SW 1271 (cell line): ENCODE data around the gene ERG.

Experiments used
- DNase-seq, 2 experiments: peaks; one replicate each; lab custom pipeline; 2025; lab: John Stamatoyannopoulos, UW

Gene ERG

DNA sequence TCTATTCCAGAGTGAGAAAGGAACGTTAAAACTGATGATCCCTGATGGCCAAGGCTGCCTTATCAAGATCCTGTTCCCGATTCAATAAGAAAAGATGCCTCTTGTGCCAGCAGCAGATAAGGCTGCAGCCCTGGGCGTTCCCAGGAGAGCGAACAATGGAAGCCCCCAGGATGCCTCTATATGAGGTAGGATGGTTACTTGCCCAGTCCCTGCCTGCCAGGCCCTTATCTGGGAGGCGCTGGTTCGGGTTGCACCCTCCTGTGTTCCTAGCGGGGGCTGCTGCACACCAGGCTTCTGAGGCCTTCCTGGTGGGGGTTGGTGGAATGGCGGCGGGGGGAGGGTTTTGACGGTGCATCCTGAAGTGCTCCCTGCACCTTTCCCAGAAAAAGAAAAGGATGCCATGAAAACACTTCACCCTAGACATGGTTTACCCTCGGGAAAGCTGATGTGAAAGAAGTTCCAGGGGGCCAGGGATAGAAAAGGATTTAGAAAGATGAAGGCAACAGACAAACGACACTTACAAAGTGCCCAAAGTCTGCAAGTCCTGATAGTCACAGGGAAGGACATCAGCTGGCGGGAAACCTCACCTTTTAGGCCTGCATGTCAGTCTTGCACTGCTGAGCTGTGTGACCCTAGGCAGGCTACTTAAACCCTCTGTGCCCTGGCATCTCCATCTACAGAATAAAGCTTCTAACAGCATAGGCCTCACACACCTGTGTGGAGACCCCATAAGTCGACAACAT lies 141.2 kb downstream of the ERG start:
- no peak for DNase-seq

DNA sequence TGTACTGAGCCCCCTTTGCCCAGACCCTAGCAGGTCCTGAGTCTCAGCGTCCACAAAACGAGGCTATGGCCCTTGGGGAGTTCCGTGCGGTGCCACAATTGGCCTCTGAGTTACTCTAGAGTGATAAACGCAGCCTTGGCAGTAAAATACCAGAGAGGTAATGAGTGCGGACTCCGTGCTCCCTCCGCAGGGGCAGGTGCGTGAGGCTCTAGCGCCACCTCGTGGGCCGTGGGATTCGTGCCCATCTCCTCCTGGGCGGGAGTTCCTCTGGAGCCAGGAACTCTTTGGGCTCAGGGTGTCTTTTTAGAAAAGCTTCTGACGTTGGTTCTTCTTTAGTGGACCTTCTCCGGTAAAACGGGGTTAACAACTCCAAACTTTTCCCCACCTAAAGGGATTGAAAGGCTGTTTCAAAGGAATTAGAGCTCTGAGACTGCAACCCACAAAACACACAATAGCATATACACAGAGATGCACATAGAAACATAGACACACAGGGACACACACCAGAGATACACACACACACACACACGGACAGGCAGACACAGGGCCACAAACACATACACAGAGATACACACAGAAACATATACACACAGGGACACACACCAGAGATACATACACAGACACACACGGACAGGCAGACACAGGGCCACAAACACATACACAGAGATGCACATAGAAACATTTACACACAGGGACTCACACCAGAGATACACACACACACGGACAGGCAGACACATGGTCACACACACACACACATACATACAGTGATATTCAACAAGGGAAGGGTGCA lies 142.1 kb downstream of the ERG start:
- DNase-seq = peak; percentile 7 to 19

DNA sequence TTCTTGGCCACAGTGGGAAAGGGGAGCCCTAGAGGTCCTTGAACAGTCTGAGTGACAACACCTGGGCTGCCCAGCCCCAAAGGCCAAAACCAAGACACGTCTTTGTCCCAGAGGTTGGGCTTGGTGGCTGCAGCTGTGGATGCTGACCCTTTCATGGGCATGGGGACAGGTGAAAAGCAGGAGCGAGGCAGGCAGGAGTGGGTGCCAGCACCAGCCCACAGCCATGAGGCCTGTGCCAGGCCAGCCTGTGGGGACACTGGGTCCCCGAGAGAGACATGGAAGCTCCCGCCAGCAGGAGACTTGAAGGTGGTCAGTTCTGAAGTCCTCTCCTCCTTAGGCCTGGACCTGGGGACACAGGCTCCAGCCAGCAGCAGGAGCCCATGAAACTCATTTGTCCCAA lies 142.9 kb downstream of the ERG start:
- no peak for DNase-seq

DNA sequence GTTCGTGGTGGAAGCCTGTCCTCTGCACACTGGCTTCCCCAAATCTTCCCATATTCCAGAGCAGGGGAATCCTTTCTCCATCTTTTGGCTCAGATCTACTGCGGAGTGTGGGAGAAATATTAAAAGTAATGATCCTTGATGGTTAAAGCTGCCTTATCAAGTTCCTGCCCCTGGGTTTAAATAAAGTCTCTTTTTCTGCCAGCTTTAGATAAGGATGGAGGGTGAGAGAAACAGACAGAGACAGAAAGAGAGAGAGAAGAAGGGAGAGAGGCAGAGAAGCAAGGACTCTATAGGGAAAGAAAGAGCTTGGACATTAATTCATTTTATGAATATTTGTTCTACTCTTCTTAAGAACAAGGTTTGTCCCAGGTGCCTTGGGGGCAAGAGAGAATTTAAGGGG lies 143.5 kb downstream of the ERG start:
- no peak for DNase-seq

DNA sequence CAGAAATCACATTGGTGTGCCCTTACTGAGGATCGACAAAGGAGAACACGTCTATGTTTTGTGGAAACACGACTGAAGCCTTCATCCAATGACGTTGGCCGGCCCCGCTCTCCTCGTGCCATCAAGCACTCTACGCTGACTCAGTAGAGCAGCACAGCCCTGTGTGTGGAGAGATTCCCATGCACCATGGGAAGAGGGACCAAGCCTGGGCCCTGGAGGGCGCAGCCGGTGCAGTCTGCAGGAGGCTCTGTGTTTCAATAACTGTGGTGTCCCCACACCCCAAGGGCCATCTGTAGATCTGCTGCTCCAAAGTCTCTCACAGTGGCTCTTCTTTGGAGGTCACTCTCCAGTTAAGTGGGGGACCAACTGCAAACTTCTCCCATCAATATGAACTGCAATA lies 144.0 kb downstream of the ERG start:
- DNase-seq = no peak

DNA sequence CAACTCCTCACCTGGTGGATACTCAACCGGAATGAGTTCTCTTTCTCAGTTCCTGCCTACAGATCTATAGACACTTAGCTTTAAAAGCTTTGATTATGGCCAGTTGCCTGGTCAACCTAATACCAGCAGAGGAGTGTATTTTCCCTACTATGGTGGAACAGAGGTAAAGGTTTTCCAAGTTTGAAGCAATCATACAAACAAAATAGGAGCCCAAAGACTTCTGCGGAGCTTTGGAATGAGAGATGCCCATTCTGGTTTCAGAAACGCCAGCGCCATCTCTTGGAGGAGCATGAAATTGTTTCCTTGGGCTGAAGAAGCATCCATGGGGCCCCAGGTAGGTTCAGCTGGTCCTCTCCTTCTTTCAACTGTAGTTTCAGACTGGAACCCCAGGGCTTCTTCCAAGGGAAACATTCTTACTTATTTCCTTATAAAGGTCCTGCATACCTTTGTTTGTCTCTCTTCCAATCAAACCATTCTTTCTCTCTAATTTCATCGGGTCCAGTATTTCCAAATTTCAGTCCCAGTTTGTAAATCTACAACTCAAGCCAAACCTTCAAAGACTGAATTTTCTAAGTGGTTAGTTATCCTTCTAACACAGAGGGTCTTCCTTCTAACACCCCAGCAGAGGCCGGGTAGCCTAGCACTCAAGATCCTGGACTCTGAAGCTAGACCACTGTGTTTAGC lies 145.6 kb downstream of the ERG start:
- peak in 1 of 2 experiments; percentile 11 for DNase-seq

DNA sequence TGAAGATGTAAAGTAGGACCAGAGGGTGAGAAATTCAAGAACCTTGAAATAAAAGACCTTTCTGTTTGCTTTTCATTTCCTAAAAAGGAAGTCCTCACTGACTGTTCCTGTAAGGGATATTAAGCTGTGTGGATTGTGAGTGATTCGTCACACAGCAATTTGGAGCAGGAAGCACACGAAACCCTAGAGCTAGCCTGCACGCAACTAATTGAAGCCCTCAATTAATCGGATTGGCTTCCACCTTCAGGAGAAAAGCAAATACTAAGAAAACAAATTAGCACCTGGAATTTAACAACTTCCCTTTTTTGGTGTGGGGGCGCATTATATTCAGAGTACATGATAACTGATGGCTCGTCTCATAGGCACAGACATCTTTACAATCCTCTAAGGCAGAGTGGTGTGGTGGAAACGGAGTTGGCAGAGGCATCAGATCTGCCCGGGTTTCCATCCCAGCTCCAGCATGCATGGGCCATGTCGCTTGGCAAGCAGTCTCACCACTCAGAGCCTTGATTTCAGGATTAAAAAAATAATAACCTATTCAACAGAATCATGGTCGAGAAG lies 146.2 kb downstream of the ERG start:
- DNase-seq = no peak

DNA sequence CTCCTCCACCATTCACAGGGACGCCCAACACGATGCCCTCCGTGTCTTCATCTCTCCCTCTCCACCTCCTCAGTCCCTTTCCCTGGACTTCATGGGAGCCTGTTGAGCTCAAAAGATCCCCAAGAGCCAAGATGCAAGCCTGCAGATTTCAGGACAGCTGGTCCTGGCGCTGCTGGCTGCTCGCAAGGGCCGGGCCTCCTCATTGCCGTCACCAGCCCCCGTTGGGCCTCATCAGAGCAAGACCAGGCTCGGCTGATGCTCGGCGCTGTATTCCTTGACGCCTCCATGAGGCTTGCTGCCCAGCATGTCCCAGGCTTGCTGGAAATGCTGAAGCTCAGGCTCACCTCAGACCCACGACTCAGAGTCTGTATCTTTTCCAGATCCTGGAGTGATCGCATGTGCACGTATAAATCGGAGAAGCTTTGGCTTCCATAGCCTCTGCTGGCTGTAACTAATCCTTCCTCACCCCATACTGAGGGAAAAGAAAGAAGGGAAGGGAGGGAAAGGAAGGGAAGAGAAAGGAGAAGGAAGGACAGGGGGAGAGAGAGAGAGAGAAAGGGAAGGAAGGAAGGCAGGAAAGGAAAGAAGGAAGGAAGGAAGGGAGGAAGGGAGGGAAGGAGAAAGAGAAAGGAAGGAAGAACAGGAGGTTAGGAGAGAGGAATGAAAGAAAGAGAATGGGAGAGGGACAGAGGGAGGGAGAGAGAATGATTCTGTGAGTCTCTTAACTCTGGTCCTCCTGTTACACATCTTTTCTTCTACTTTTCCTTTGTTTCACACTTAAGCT lies 146.9 kb downstream of the ERG start:
- no peak for DNase-seq

DNA sequence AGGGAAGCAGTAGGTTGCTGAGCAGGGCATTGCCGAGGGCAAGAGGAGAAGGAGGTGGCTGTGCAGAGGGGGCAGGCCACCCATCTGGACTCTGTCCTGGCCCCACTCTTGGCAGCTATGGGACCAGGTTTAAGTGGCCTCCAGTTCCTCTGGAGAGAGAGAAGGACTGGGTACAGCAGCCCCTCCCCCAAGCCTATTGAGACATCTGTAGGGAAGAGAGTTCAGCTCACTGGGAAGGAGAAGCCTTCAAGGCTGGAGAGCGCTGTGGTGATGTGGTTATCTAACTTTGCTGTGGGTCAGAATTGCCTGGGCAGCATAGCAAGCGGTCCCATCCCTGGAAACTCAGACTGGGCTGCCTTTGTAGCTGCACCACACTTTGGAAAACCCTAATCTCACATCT lies 147.6 kb downstream of the ERG start:
- DNase-seq = no peak

DNA sequence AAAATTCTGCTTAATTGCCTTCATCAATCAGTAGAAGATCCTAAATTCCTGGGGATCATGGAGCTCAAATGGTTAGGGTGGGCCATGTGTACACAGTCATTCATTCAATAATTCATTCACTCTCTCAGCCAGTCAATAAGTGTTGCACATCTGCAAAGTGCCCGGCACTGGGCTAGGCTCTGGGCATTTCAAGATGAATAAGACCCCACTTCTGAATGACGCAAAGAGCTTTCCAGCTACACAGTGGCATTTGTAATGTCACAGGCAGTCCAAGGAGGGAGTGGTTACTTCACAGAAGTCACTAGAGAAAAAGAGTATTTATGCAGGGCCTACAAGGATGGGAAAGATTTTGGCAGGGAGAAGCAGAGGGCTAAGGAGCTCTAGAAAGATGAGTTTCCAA lies 148.3 kb downstream of the ERG start:
- no peak for DNase-seq

DNA sequence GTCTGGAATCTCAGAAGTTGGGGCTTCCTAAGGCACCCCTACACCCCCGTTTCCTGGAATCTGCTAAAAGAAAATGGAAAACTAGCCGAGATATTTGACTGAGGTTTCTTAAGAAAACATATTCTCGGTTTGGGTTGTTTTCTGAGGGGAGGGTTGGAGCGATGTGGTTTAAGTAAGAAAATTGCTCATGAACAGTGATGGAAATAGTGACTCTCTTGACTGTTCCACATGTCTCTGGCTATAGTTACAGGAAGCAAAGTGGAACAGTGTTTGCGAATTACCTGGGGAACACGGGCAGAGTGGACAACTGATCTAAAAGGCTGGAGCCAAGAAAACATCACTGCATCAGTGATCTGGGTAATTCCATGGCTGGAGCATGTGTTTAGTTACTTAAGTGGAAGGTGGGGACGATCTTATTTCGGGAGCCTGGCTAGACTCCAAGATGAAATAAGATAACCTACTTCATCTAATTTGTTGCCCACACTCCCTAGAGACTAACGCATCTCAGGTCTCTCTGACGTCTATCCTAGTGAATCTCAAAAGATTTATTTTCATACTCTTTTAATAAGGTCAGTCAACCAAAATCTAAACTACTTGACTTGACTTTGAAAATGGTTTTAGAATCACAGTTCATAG lies 149.0 kb downstream of the ERG start:
- DNase-seq = no peak

DNA sequence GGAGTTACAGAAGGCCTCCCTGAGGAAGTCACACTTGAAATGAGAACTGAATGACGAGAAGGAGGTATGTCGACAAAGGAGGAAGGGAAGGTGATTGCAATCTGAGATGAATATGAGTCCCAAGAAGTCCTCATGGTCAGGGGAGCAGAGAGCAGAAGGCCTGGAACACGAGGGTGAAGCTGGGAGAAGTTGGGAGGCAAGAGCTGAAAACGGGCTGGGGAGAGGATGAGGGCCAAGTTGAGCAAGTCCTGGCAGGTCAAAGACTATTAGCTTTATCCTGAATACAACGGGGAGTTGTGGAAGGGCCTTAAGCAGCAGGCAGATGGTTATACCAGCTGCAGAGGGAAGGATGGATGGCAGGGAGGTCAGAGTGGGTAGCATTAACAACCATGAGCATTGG lies 152.0 kb downstream of the ERG start:
- no peak for DNase-seq

DNA sequence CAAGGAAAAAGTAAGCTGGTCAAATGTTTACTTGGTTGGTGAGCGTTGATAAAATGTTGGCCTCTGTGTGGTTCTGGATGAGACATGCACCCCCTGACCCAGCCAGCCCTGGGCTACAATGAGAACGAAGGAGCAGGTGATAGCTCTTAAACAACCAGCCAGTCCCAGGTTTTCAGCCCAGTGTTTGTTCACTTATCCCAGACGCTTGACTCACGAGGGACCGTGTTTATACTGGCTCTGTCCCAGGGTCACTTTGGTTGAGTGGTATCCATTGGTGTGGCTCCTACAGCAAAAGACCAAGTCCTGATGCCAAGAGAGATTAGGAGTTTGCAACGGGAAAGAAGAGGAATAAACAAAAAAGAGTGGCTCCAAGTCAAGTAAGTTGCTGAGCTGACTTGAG lies 154.6 kb downstream of the ERG start:
- no peak for DNase-seq

DNA sequence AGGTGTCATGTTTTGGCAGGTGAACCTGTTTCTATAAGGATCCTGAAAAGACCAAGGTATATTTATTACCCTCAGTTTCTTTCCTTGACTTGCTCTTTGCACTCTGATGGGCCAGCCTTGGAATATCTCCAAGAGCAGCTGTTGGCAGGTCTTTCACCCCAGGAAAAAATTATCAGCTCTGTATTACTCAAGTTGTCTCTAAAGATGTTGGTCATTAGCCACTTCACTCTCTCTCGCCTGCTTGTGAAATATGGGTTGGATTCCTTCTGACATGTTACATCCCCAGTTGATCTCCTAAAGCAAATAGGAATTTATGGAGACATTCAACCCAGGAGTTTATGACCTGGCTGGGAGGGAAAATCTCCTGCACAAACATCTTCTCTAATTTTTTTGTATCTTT lies 155.5 kb downstream of the ERG start:
- DNase-seq = no peak

DNA sequence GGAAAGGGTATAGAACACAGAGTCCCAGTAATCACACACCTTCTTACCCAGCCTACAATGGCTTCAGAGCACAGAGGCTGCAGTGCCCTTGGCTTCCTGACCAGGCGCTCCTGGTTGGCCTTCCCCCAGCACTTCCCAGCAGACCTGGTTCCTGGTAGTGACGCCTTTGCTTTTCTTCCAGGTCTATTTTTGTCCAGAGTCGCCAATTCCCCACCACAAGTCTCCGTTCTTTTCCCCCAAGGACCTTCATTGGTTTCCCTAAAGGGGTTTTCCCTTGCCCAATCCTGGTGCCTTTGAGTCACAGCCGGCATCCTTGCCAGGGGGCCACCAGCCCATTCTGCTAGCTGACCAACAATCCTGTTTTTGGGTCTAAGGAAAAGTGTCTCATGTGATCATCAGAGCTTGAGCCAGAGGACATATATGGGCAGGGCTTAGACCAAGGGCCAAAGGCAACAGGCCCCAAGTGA lies 156.7 kb downstream of the ERG start:
- DNase-seq = no peak

DNA sequence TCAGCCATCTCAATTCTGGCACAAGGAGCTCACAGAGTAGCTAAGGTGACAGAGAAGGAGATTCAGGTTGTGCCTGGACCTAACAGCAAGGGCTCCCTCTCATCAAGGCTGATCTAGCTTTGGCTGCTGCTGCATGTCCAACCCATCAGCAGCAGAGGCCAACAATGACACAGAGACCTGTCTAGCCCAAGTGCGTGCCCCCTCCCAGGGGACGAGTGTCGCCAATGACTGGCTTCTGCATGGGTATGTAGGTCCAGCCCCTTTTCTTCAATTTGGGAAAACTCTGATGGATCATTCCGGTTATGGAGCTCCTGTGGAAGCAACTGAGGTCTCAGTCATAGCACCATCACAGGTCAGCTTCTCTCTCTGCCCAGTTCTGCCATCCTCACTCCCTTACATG lies 158.1 kb downstream of the ERG start:
- DNase-seq = no peak

DNA sequence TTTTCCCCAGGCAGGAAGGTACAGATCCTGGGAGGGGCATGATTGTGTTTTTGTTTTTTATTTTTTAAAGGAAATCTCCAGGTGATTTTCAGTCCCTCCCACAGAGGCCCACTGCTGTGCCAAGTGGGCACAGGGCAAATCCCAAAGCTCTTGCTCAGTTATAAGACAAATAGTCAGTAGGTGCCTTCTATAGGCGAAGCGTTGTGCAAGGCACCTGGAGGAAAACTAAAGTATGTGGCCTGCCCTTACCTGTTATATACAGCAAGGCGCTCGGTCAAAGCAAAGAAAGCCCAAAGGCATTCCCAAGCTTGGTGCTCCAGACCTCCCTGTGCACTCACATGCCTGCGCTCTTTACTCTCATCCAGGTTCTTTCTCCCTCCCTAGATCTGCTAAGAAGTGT lies 160.5 kb downstream of the ERG start:
- no peak for DNase-seq

DNA sequence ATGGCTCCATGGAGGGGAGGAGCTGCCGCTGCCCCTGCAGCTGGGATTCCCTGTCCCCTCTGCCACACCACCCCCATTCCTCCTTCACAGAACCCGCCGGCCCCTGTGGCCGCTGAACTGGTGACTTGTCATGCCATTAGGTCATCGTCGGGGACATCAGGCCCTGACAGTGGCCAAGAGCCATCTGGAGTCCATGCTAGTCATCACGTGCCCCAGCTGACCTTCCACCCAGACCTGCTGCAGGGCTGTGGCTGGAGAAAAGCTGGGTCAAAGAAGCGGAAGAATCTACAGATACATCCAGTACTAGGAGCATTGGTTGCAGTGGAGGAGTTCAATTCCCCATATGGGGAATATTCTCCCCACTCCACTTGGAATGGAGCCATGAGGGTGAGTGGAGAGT lies 163.4 kb downstream of the ERG start:
- no peak for DNase-seq

DNA sequence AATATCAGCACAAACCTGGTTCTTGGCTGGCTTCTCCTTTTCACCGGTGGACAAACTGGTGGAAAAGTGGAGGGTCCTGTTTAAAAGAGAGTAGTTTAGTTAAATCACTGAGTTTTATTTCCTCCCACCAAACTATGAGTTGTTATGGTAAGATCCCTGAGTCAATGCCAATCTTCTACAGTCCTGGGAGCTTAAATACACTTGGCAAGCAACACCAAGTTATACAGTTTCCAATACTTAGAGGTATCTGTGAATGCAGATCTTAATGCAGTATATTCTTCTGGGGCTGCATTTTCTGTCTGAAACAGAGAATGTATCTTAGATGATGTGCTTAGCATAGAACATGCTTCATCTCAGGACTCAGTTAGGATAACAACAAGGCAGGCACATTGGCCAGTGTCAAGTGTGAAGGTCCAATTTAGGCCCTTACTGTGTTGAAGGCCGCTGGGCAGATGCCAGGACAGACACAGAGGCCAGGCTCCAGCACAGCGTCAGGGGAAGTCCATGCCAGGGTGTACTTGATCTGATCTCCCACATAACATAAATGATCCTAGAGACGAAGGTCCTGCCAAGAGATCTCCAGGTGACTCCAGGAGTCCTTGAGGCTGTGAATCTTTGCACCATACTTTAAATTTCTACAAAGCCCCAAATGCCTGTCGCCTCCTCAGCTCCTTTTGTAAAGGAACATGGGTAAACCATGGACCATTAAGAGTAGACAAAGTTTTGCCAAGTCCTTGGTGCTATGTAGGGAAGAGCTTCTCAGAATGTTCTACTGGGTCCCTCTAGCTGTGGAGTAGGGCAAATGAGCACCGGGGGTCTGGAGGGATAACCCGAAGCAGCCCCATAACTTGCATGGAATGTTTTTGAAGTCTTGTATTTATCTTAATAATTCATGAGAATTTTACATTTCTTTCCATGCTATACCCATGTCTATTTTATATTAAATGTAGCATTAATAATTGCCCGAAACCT lies 164.7 kb downstream of the ERG start:
- DNase-seq = no peak

DNA sequence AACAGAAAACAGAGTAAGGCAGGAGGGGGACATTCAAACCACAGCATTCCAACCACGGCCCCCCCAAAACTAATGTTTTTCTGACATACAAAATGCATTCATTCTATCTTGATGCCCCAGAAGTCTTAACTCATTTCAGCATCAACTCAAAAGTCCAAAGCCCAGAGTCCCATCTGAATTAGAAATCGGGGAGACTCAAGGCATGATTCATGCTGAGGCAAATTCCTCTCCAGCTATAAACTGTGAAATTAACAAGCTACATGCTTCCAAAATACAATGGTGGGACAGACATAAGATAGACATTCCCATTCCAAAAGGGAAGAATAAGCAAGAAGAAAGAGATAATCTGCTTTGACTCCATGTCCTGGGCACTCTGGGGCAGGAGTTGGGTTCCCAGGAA lies 167.6 kb downstream of the ERG start:
- no peak for DNase-seq
